Neural progenitor cell (in vitro differentiated cells): ENCODE measurements around the gene KLHL29. TPM values are rescaled to one million over a fixed set of nuclear protein-coding genes. Genes with fewer than 3 reads are reported as not detected.

ENCODE experiments used
- DNase-seq: peaks from one replicate; pipeline ENCODE4 v3.0.0-alpha.2; 2016; ENCODE audit warnings: low spot score
- H2AFZ ChIP-seq: fragments of 200-600 bp; sonication (generic); replicated peaks from 2 replicates; pipeline ENCODE4 v1.6.1; 2016; ENCODE audit warnings: antibody characterized with exemption
- H3F3A ChIP-seq: fragments of 200-600 bp; sonication (generic); 2 replicates; pipeline ENCODE4 v1.6.1; 2016; ENCODE audit warnings: antibody characterized with exemption, low read depth
- H3K27ac ChIP-seq: fragments of 200-600 bp; sonication (generic); 2 replicates; pipeline ENCODE4 v1.5.1; 2016; ENCODE audit warnings: mild to moderate bottlenecking
- H3K27me3 ChIP-seq: fragments of 200-600 bp; sonication (generic); 2 replicates; pipeline ENCODE4 v1.6.1; 2016; ENCODE audit warnings: mild to moderate bottlenecking, moderate library complexity
- H3K36me3 ChIP-seq: fragments of 200-600 bp; sonication (generic); 2 replicates; pipeline ENCODE4 v1.5.1; 2016
- H3K4me1 ChIP-seq: fragments of 200-600 bp; sonication (generic); 2 replicates; pipeline ENCODE4 v1.6.1; 2016; ENCODE audit warnings: mixed run types
- H3K4me2 ChIP-seq: fragments of 200-600 bp; sonication (generic); 2 replicates; pipeline ENCODE4 v1.6.1; 2016
- H3K4me3 ChIP-seq: fragments of 200-600 bp; sonication (generic); 2 replicates; pipeline ENCODE4 v1.5.1; 2016
- H3K79me2 ChIP-seq: fragments of 200-600 bp; sonication (generic); 2 replicates; pipeline ENCODE4 v1.6.1; 2016; ENCODE audit warnings: low read depth
- H3K9ac ChIP-seq: fragments of 200-600 bp; sonication (generic); 2 replicates; pipeline ENCODE4 v1.6.1; 2016
- H3K9me3 ChIP-seq: fragments of 200-600 bp; sonication (generic); 2 replicates; pipeline ENCODE4 v1.5.1; 2016; ENCODE audit warnings: low read depth
- H4K20me1 ChIP-seq: fragments of 200-600 bp; sonication (generic); 2 replicates; pipeline ENCODE4 v1.6.1; 2016; ENCODE audit warnings: low read depth
- H3K27ac Mint-ChIP-seq: 3 replicates; pipeline ENCODE4 v1.8.0; 2021; ENCODE audit warnings: mixed read lengths
- H3K27me3 Mint-ChIP-seq: 2 replicates; pipeline ENCODE4 v1.8.0; 2022; ENCODE audit warnings: low read depth, mild to moderate bottlenecking, inconsistent platforms, moderate library complexity, mixed read lengths; ENCODE audit not compliant: insufficient read depth
- H3K36me3 Mint-ChIP-seq: 3 replicates; pipeline ENCODE4 v1.8.0; 2021; ENCODE audit warnings: mixed read lengths
- H3K4me1 Mint-ChIP-seq: 3 replicates; pipeline ENCODE4 v1.8.0; 2021; ENCODE audit warnings: mixed read lengths
- H3K4me3 Mint-ChIP-seq: 3 replicates; pipeline ENCODE4 v1.8.0; 2021; ENCODE audit warnings: mild to moderate bottlenecking, moderate library complexity, mixed read lengths
- H3K9me3 Mint-ChIP-seq: 3 replicates; pipeline ENCODE4 v1.8.0; 2020; ENCODE audit warnings: mixed read lengths
- CTCF ChIP-seq: fragments of 200-600 bp; sonication (generic); IDR thresholded peaks from 2 replicates; pipeline ENCODE4 v1.5.1; 2017; ENCODE audit warnings: antibody characterized with exemption, mild to moderate bottlenecking
- EZH2 ChIP-seq: fragments of 200-600 bp; sonication (generic); IDR thresholded peaks from 2 replicates; pipeline ENCODE4 v1.6.1; 2017; ENCODE audit warnings: antibody characterized with exemption, mild to moderate bottlenecking, moderate library complexity
- EZH2phosphoT487 ChIP-seq: fragments of 200-600 bp; sonication (generic); IDR thresholded peaks from 2 replicates; pipeline ENCODE4 v1.6.1; 2017; ENCODE audit warnings: antibody characterized with exemption
- total RNA-seq: library from RNA; depleted of rRNA; stranded (reverse); fragments of >200 nt; gene quantifications from 2 replicates; pipeline ENCODE4 v1.2.3, GENCODE V29; 2015; ENCODE audit warnings: low replicate concordance

The KLHL29 gene
- total RNA-seq, 1 donor from 2014 or later, result 1.6 TPM

- no peaks in the 10 kb centered on the region for H3K79me2 ChIP-seq
- H3F3A ChIP-seq, result no peaks in the 10 kb centered on the region
- H3K4me1 ChIP-seq, result peaks cover 6% of the 10 kb centered on the region
- H3K9me3 Mint-ChIP-seq, result no peaks in the 10 kb centered on the region
- no peak overlapping the region for H3K9ac ChIP-seq
- no peaks in the 10 kb centered on the region for H4K20me1 ChIP-seq
- peaks cover 5% of the 10 kb centered on the region for H3K27me3 Mint-ChIP-seq
- no peak for DNase-seq
- no peak overlapping the region for H3K4me3 Mint-ChIP-seq
- no peak overlapping the region for H3K4me2 ChIP-seq
- H3K36me3 ChIP-seq, result no peaks in the 10 kb centered on the region
- no peaks in the 10 kb centered on the region for H3K9me3 ChIP-seq
- no peak overlapping the region for H3K27ac ChIP-seq
- no peaks in the 10 kb centered on the region for H3K27me3 ChIP-seq
- peaks cover 39% of the 10 kb centered on the region for H3K4me1 Mint-ChIP-seq
- H3K36me3 Mint-ChIP-seq, result no peaks in the 10 kb centered on the region
- TF ChIP-seq EZH2phosphoT487 (no peak), EZH2 (no peak), CTCF (no peak)
- H3K4me3 ChIP-seq, result no peak overlapping the region
- no peak overlapping the region for H3K27ac Mint-ChIP-seq
- H2AFZ ChIP-seq, result no peak overlapping the region
Measured at GRCh38 chr2:23554054-23554697, 169.2 kb downstream of the KLHL29 start.

- H3K36me3 ChIP-seq, result no peaks in the 10 kb centered on the region
- no peaks in the 10 kb centered on the region for H3K79me2 ChIP-seq
- Mint-ChIP-seq H3K9me3 (no peaks in the 10 kb centered on the region), H3K4me3 (no peak overlapping the region), H3K27ac (no peak overlapping the region), H3K27me3 (peaks cover 3% of the 10 kb centered on the region), H3K4me1 (peaks cover 25% of the 10 kb centered on the region), H3K36me3 (no peaks in the 10 kb centered on the region)
- no peaks in the 10 kb centered on the region for H3K27me3 ChIP-seq
- no peak for DNase-seq
- H3K9ac ChIP-seq, result no peak overlapping the region
- TF ChIP-seq EZH2, result no peak
- no peak for TF ChIP-seq CTCF
- TF ChIP-seq EZH2phosphoT487, result no peak
- no peak overlapping the region for H3K4me3 ChIP-seq
- no peaks in the 10 kb centered on the region for H3K4me1 ChIP-seq
- H3K4me2 ChIP-seq, result no peak overlapping the region
- no peak overlapping the region for H3K27ac ChIP-seq
- H2AFZ ChIP-seq, result no peak overlapping the region
- no peaks in the 10 kb centered on the region for H3K9me3 ChIP-seq
- H3F3A ChIP-seq, result no peaks in the 10 kb centered on the region
- H4K20me1 ChIP-seq, result no peaks in the 10 kb centered on the region
Measured at GRCh38 chr2:23555944-23556343, 171.0 kb downstream of the KLHL29 start.

GRCh38 chr2:23556929-23557328 lies 171.9 kb downstream of the KLHL29 start:
- no peaks in the 10 kb centered on the region for H3K9me3 Mint-ChIP-seq
- no peaks in the 10 kb centered on the region for H3F3A ChIP-seq
- no peak overlapping the region for H3K4me3 Mint-ChIP-seq
- DNase-seq, result no peak
- H3K4me1 ChIP-seq, result no peaks in the 10 kb centered on the region
- no peak for TF ChIP-seq EZH2
- no peak for TF ChIP-seq EZH2phosphoT487
- no peak for TF ChIP-seq CTCF
- H3K4me3 ChIP-seq, result no peak overlapping the region
- H3K27ac Mint-ChIP-seq, result no peak overlapping the region
- no peak overlapping the region for H3K4me2 ChIP-seq
- no peaks in the 10 kb centered on the region for H4K20me1 ChIP-seq
- peaks cover 2% of the 10 kb centered on the region for H3K36me3 Mint-ChIP-seq
- H3K4me1 Mint-ChIP-seq, result peaks cover 28% of the 10 kb centered on the region
- H3K9me3 ChIP-seq, result no peaks in the 10 kb centered on the region
- no peaks in the 10 kb centered on the region for H3K27me3 ChIP-seq
- no peaks in the 10 kb centered on the region for H3K36me3 ChIP-seq
- H3K9ac ChIP-seq, result no peak overlapping the region
- H3K27me3 Mint-ChIP-seq, result peaks cover 3% of the 10 kb centered on the region
- H3K79me2 ChIP-seq, result no peaks in the 10 kb centered on the region
- no peak overlapping the region for H3K27ac ChIP-seq
- H2AFZ ChIP-seq, result no peak overlapping the region
